ENCODE measurements around the gene RAD51B.
A peak's percentile ranks its signal among the peaks of the same experiment; 100 is the strongest.
"Not testable (repeated sequence)": the region's sequence is repeated elsewhere in the genome, so short reads cannot be mapped to it uniquely, and the experiment has no call there.

RAD51B gene

DNA sequence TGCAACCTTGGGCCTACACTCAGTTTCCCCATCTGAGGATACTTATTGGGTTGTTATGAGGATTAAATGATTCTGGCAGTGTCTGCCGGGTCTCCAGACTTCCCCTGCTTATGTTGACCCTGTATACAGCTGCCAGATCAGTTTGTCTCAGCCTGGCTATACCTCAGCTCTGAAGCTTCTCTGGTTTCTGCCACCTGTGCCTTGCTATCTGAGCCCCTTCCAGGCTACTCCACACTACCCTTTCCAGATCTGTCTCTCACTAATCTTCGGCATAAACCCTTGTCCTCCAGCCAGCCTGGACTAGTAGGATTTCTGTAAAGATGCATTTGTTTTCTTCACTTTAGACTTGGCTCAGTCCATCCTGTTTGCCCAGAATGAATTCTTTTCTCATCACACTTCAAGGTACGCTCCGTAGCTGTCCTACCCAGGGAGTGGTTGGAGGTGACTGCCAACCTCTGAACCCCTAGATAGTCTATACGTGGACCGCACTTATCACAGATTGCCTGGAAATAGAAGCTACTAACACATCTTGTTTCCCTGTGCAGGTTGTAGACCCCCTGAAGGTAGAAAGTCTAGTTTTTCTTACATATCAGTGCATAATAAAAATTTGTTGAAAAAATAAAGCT is 422.4 kb downstream of the RAD51B start:
- no peak for DNase-seq

DNA sequence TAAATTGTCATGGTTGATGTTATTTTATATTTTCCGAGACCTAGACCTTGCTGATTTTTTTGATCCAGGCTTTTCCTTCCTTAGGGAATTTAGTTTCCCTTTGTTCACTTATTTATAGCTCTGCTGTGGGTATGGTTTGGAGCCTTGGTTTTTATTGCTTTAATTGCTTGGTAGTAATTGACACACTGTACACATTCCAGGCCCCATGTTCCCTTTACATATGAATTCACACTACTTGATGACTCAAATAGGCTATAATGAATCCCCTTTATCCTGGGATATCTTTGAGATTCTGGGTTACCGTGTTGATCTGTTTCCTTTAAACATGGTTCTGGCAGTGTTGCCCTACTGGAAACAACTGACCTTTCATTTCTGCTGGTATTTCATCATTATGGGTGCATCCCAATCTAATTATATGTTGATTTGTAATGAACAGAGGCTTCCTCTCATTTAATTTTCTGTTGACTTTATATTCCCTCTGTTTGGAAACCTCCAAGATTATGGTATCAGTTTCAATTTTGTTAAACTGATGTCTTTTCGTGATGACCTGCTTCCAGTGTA is 424.0 kb downstream of the RAD51B start:
- DNase-seq, result no peak

DNA sequence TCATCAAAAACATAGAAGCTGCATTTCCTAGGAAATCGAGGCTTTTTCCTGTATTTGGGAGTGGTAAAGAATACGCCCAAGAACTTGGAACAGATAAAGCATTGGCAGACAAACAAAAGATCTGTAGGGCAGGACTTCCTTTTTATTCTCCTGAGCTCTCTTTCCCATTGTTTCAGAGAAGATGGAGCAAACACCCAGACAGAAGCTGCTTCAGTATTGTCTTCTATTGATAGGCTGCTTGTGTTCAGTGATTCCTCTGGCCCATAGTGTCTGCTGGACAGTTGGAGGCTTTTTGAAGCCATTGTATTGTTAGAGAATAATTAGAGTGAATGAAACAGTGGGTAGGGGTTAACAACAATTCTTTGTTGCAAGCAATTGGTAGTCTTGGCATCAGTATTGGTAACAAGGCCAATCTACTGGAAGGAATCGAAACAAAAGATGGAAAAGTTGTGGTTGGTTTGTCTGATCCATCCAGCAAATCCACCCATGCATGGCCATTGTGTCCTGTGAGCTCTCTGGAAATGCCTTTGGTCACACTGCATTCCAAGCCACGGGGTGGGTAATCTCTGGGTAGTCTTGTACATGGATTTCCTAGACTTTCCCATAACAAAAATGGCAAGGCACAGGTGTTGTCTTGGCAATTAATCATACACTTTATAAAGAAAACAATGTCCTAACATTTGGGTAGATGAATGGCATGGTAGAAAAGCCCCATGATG is 424.8 kb downstream of the RAD51B start:
- no peak for DNase-seq

DNA sequence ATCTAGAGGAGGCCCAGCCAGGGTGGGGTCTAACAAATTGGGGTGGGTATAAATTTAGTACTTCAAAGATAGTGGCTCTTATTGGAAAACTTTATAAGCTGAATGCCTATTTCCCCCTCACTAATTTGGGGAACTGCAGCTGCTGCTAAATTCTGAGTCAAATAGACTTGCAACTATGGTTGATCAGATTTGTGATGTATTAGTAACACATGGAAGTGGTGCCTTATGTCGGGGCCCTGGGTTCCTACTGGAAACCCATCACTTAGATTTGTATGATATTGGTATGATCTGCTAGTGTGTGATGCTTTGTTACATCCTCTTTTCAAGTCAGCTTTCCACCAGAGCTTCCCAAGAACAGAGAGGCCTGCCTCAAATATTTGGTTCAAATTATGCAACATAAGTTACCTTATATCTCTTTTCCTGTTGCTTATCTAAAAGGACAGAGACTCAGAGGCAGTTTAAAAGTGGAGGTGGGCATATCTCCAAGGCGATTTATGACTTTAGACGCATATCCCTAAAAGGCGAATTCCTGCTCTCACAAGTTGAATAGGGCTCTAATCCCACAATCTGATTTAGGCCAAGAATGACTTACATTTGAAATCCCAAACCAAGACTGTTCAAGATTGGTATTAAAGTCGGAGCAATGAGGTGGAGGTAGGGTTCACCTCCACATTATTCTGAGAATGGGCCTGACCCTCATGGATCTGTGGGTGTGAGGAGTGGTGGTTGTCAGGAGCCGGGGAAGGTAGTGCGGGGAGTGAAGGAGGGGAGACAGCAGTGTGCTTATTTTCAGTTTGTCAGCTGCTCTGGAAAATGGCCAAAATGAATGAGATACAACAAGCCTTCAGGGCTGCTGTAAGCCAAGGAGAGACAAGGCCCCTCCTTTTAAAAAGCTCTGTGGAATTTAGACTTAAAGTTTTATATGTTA is 425.8 kb downstream of the RAD51B start:
- DNase-seq, result no peak

DNA sequence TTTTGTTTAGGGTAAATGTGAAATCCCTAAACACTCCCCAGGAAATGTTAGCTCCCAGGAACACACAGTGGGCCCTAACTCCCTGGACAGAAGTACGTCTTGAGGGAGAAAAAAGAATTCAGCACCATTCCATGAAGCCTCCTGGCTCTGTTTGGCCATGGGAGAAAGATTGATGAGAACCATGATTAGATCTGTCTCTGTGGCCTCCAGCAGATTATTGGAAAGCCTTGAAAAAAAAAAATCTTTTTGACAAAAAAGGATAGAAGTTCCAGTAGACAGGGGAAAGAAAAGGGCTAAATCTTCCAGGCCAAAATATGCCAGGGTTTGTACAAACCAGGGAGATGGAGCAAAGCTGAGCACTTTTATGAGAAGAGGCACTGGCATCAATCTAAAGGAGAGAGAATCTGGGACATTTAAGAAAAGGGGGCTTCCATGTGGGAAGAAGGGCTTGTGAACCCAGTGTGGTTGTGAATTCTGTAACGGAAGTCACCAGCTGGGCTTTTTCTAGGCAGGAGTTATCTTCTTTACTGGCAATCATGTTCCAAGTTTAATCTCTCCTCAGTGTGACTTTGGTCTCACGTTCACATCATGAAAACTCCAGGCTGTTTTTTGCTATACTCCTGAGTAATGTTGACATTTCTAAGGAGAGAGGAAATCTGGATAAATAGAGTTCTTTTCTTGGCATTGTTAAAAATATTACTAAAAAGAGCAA is 426.7 kb downstream of the RAD51B start:
- no peak for DNase-seq

DNA sequence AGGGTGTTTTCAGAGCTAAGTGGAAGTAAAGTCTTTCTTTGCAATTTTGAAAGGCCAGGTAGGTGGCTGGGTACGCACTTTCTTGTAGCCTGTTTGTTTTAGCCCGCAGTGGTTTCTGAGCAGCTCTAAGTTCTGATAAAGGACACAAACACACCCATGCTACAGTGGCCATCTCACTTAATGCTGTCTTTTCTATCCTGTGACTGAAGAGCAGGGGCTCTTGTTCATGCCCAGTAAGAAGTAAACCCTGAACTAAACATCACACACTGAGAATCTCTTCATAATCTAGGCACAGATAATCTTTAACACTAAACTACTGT is 427.2 kb downstream of the RAD51B start:
- DNase-seq, result no peak

DNA sequence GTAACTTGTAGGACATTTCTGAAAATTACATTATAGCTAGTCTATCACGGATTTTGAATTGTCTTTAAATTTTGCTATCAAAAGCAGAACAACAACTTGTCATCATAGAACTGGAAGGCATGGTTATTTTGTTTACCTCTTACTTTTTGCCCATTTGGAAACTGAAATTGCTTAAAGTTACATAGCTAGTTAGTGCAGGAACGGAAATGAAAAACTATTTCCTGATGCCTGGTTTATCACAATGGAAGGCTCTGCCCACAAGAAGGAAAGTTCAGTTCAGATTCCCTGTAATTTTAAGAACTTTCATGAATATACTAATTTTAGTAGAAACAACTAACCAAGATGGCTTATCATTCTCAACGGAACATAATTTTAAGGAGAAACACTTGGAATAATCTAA is 427.7 kb downstream of the RAD51B start:
- no peak for DNase-seq

DNA sequence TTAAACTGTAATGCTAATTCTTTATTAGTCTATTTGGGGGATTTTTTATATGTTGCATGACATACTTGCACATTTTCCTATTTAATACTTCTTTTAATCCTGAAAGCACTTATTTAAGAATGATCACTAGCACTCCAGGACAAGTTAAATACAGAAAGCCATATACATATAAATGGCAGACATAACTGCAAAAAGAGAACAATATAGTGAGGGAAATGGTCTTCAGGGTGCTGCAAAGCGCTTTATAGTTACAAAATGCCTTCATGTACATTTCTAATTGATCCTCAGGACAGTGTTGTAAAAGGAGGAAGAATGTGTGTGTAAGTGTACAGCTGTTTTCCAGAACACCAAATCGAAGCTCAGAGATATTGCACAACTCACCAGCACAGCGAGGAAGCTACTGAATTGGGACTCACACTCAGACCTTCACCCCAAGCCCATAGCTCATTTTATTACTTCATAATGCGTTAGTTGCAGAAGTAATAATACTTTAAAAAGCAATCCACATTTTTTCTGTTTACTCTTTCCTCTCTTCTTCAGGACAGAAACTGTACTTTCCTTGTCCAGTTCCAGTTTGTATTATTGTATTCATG is 428.2 kb downstream of the RAD51B start:
- DNase-seq, result no peak

DNA sequence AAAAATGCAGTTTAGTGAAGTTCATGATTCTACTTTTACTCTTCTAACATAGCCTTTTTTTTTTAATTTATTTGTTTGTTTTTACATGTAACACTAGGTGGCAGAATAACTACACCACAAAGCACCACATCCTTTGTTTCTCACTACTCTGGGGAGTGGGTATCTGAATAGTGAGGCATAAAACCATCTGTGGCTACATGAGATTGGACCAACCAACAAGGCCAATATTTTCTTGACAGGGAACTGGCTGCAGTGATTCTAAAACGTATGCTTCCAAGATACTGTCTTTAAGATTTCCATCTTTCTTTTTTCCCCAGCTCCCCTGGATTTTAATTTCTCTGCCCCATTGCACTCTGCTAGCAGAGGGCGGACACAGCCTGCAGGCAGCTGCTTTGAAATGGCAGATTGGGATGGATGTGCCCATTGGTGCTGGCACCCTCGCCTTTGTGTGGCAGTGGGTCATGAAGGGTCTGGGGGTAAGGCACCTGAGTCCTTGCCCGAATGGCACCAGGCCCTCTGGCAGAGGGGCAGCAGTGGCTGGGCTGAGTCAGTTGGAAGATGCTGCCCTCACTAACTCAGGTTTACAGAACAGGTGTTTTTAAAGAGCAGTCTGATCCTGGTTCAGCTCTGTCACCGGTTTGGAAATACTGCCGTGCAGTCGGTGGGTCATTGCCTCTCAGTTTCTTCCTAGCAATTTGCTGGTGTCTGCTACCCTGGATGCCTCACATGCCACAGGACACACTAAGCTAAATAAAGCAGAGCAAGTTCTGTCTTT is 429.1 kb downstream of the RAD51B start:
- peak; percentile 26 for DNase-seq

DNA sequence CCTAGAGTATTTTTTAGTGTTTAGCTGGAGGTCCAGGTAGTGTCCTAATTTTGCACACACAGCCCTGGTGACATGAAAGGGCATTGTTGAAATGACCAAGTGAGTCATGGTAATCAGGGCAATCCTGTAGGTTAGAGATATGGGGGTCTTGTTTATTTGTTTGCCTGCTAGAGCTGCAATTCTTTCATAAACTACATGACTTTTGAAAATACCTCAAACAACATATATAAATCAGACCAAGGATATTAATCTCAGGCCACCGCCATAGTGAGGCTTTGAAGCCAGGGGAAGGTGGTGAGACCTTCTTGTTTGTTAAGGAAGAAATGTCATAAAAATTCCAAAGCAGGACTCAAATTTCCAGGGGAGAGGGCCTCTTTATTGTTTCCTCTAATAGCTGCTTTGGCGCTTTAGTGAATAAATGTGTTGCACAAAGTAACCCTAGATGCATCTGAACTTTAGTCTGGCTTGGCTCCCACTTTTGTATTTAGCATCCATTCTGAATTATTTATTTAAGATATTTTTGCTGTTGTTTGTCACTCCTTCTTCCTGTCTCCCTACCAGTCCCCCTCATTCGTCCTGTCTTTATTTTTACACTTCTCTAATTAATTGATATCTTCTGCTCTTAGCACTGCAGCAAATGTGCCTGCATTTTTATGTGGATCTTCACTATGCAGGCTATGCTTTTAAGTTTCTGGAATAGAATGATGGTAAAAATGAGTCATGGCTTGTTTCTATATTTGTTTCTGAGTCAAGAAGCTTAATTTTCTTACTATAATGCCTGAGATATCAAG is 430.3 kb downstream of the RAD51B start:
- DNase-seq, result no peak

DNA sequence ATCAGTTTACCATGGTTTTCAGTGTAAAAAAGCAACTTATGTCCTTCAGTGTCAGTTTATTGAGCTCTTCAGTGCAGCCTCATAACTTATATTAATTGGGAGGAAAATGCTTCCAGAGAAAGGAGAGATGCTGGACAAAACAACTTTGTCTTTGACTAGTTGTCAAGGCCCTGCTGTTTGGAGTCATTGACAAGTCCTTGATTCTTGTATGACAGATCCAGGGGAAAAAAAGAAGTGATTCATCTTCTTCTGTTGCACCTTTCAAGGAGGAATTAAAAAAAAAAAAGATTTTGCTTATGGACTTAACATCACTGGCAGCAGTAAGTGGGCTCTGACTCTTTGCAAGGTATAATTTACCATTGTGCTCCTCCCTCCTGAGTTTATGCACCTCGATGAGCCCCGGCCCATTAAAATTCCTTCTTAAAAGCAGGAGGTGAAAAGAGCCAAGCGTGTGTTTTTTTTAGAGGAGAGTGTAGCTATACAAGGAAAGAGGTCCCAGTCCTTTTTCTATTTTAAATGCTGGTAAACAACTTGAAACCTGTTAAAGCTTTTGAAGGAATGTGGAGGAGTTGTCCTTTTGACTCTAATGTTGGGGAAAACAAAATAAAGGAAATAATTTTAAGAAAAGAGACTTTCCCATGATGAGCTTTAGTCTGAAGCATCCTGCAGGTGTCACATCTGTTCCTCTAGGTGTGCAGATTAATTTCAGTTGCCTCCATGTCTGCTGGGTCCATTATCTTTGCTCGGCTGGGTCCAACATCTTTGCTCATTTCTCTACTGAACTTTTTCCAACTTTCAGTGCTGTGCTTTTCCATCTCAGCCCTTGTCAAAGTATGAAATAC is 431.6 kb downstream of the RAD51B start:
- no peak for DNase-seq

DNA sequence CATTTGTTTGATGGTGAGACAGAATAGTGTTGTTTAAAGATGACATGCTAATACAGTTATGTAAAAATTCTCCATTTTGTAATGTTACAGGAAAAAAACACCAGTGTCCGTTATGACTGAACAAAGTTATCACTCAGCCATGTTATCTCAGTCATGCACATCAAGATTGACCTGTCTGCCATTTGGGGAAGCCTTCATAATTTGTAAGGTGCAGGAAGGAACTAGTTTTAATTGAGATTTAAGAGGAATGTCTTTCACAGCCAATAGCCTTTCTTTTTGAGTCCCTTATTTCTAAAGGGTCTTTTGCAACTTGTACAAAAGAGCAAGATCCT is 432.2 kb downstream of the RAD51B start:
- no peak for DNase-seq

DNA sequence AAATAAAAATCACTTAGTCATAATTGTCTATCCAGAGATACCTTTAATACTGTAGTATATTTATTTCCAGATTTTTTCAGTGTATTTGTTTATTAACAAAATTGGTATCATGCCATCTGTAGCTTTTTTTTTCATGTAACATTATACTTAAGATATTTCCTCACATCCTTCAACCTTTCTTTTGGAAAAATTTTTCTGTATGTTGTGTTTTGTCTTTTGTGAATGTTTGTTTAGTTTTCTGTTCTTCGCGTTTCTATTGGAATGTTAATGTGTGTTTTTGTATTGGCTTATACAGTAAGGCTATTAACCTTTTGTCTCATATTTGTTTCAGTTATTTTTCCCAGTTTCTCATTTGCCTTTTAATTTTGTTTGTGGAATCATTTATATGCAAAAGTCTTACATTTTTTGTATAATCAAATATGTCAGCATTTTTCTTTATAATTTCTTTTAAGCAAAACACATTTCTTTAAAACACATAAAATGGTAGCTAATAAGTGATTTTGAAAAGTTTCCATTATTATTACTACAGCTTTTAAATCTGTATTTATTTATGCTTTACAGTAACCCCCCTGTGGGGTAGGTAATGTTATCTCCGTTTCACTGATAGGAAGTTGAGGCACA is 433.7 kb downstream of the RAD51B start:
- no peak for DNase-seq

DNA sequence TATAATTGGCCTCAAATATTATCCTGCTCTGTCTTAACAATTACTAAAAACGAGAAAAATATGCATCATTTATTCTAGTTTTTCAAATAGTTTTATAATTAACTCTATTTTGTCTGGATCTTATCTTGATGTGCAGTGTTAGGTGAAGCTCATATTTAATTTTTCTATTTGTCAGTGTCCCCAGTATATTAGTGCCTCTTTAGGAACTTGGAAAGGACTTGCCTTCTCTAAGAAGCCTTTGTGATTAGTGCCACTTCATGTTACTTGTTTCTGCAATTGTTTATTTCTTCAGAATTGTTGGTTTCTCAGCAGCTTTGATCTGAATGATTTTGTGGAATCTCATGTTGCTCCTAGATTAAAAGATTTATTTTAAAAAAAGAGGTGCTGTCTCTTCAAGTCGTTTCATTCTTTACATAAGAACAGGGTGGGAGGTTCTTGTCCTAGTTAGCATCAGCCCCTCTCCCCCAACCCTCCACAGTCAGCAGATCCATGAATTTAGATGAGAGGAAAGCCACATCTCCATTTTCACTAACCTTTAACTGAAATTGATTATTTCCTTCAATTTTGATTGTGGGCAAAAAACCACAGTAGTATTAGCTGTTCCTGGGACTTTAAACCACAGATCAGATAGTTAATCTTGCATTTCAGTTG is 434.4 kb downstream of the RAD51B start:
- DNase-seq, result no peak

DNA sequence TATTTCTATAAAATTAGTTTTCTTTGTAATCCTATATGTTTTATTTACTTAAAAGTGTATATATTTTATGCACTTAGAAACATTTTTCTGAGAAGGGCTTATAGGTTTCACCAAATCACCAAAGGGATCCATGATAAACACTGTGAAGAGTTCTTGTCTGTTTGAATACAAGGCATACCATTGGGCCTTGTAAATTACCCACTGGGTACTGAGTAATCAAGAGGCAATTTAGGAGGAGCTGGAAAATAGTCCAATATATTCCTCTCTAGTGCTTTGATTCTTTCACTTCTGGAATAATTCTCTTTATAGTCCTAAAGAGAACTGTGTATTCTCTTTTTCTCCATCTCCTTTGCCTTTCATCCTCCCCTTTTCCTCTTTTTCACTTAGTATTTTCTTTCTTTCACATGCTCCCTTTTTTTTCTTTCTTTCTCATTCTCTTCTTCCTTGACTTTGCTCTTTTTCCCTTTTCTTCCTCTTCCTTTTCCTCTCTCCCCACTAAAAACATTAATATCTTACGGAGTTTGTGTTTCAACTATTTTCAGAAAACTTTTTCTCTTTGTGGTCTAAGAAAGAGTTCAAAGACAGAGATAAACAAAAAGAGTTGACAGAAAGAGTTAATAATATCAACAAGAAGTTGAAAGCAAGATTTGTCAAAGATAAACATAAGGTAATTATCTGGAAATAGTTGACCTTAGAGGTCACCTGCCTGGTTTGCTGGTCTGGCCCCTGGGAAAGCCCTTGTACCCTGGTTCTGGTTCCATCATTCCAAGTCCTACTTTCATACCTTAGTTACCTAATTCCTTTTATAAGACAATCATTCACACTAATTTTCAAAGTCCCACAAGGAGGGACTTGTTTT is 435.3 kb downstream of the RAD51B start:
- DNase-seq, result no peak

DNA sequence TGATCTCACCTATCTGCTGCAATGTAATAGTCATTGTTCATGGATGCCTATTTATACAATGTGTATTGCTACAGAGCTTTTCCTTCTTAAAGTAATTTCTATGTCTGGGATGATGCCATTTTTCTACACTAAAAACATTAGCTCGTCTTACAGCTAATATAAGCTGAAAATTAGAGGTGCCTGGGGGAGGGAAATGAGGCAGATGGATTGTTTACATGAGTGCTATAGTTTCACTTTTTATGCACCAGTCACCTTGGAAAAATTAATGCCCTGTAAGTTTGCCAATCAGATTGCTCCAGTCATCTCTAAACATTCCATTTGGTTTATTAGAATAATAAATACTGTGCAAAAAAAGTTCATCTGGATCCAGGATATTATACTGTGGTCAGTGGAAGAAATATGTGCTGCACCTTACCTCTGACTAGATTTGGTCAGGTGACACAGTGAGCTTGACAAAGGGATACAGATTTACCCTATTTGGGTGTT is 436.2 kb downstream of the RAD51B start:
- no peak for DNase-seq

DNA sequence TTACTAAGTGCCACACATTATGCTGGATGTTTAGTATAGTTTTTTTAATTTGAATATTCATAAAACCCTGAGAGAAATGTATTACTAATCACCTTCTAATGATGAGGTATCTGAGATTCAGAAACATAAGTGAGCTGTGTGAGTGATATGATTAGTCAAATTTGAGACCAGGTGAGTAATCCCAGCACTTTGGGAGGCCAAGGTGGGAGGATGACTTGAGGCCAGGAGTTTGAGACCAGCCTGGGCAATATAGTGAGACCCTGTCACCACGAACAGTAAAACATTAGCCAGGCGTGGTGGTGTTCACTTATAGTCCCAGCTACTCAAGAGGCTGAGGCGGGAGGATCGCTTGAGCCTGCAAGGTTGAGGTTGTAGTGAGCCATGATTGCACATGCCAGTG is 438.4 kb downstream of the RAD51B start:
- no peak for DNase-seq

DNA sequence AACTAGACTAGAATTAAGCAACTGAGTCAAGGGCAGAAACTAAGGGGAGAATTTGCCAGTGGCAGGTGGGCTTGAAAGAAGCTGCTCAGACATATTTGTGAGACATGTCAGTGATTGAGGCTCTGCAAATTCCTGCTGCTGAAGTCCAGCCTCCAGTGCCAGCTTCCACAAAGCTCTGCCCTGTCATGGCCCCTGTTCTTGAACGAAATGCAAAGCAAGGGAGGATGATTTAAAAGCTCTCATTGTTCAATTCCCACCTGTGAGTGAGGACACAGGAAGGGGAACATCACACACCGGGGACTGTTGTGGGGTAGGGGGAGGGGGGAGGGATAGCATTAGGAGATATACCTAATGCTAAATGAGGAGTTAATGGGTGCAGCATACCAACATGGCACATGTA is 439.4 kb downstream of the RAD51B start:
- DNase-seq, result not testable (repeated sequence)
